Smooth muscle cell (in vitro differentiated cells): ENCODE data around the gene IL2. TPM values are rescaled to one million over a fixed set of nuclear protein-coding genes. Genes with fewer than 3 reads are reported as not detected.

Experiments used
- DNase-seq: peaks from one replicate; lab custom pipeline; 2025; ENCODE audit not compliant: unreplicated experiment; lab: John Stamatoyannopoulos, UW
- H2AFZ ChIP-seq: fragments of 200-600 bp; sonication (generic); 2 replicates; pipeline ENCODE4 v1.6.0; 2016; ENCODE audit warnings: antibody characterized with exemption, low read depth, mild to moderate bottlenecking
- H3F3A ChIP-seq: fragments of 200-600 bp; sonication (generic); 2 replicates; pipeline ENCODE4 v1.6.0; 2017; ENCODE audit warnings: antibody characterized with exemption, low read depth
- H3K27ac ChIP-seq: fragments of 200-600 bp; sonication (generic); 2 replicates; pipeline ENCODE4 v1.5.1; 2016; ENCODE audit warnings: low read depth, mild to moderate bottlenecking
- H3K27me3 ChIP-seq: fragments of 200-600 bp; sonication (generic); 2 replicates; pipeline ENCODE4 v1.6.1; 2016; ENCODE audit warnings: low read depth, mild to moderate bottlenecking
- H3K36me3 ChIP-seq: fragments of 200-600 bp; sonication (generic); 2 replicates; pipeline ENCODE4 v1.5.1; 2016; ENCODE audit warnings: low read depth
- H3K4me1 ChIP-seq: fragments of 200-600 bp; sonication (generic); 2 replicates; pipeline ENCODE4 v1.5.1; 2016; ENCODE audit warnings: low read depth
- H3K4me2 ChIP-seq: fragments of 200-600 bp; sonication (generic); 2 replicates; pipeline ENCODE4 v1.6.0; 2016; ENCODE audit warnings: mild to moderate bottlenecking
- H3K4me3 ChIP-seq: fragments of 200-600 bp; sonication (generic); 2 replicates; pipeline ENCODE4 v1.5.1; 2016; ENCODE audit warnings: mild to moderate bottlenecking
- H3K79me2 ChIP-seq: fragments of 200-600 bp; sonication (generic); 2 replicates; pipeline ENCODE4 v1.6.0; 2016; ENCODE audit warnings: low read depth, mild to moderate bottlenecking
- H3K9ac ChIP-seq: fragments of 200-600 bp; sonication (generic); 2 replicates; pipeline ENCODE4 v1.6.0; 2016; ENCODE audit warnings: low read depth
- H3K9me3 ChIP-seq: fragments of 200-600 bp; sonication (generic); replicated peaks from 2 replicates; pipeline ENCODE4 v1.5.1; 2016; ENCODE audit warnings: low read depth
- H4K20me1 ChIP-seq: fragments of 200-600 bp; sonication (generic); 2 replicates; pipeline ENCODE4 v1.6.0; 2016; ENCODE audit warnings: low read depth
- WGBS: methylation state at CpG from one replicate; pipeline ENCODE4 v1.1.7; 2016; ENCODE audit warnings: low lambda C conversion rate; 5-methylcytosine and 5-hydroxymethylcytosine counted together
- polyA plus RNA-seq: library from polyadenylated mRNA; unstranded; fragments of >200 nt; fragmentation: Nextera tagmentation; extraction: Ambion mirVana; gene quantifications from 2 replicates; pipeline ENCODE4 v1.2.1, GENCODE V29; 2016
- total RNA-seq: library from RNA; depleted of rRNA; stranded (reverse); fragments of >200 nt; gene quantifications from 2 replicates; pipeline ENCODE4 v1.2.3, GENCODE V29; 2014
- TF ChIP-seq, protein P1 (sequence below): fragments of 200-600 bp; sonication (generic); IDR thresholded peaks from 2 replicates; pipeline ENCODE4 v1.5.1; 2017; ENCODE audit warnings: borderline replicate concordance, mild to moderate bottlenecking, antibody characterized with exemption; ENCODE audit not compliant: insufficient read depth, poor library complexity, severe bottlenecking

Gene IL2
- total and polyA plus RNA-seq, 2 experiments from 2014 or later = not detected

DNA sequence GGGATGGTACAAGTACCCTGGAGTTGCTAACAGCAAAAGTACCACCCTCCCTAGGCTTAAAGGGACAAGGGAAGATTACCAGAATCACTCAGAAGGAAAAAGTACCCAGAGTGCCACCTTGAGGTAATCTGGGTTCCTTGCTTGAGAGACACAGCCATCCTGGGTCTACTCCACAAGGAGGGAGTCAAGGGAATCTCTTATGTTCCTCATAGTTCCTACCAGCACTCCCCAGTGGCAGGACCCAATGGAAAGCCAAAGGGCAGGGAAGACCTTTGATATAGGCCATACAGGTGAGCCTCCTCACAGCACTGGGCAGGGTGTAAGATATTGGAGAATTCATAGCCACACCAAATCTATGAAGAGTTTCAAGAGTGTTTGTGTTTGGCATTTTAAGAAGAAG is 5.7 kb downstream of the IL2 start:
- Histone ChIP-seq H3K9ac (no peak overlapping the region), H3K27me3 (no peaks in the 10 kb centered on the region), H3K9me3 (no peaks in the 10 kb centered on the region), H3K79me2 (no peaks in the 10 kb centered on the region), H3K4me3 (no peak overlapping the region), H3F3A (no peaks in the 10 kb centered on the region), H4K20me1 (no peaks in the 10 kb centered on the region), H3K27ac (no peak overlapping the region), H3K36me3 (no peaks in the 10 kb centered on the region), H2AFZ (no peak overlapping the region), H3K4me2 (no peak overlapping the region), H3K4me1 (no peaks in the 10 kb centered on the region)
- DNase-seq = no peak
- TF ChIP-seq, protein P1, sequence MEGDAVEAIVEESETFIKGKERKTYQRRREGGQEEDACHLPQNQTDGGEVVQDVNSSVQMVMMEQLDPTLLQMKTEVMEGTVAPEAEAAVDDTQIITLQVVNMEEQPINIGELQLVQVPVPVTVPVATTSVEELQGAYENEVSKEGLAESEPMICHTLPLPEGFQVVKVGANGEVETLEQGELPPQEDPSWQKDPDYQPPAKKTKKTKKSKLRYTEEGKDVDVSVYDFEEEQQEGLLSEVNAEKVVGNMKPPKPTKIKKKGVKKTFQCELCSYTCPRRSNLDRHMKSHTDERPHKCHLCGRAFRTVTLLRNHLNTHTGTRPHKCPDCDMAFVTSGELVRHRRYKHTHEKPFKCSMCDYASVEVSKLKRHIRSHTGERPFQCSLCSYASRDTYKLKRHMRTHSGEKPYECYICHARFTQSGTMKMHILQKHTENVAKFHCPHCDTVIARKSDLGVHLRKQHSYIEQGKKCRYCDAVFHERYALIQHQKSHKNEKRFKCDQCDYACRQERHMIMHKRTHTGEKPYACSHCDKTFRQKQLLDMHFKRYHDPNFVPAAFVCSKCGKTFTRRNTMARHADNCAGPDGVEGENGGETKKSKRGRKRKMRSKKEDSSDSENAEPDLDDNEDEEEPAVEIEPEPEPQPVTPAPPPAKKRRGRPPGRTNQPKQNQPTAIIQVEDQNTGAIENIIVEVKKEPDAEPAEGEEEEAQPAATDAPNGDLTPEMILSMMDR = no peak

DNA sequence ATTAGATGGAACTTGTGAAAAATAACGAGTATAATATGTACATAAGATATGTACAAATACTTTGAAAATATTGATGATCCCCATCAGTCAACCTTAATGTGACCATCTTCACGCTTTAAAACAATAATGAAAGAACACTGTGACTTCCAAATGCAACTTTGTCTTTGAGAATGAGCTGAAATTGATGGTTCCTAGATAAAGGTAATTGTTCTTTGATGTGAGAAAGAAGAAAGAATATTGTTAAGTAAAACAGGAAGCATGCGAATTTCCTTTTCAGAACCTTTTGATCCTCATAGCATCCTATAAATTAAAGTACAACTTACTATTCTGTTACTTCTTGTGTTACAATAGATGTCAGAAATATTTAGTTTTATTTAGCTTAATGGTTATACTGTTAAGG is 22.2 kb downstream of the IL2 start:
- H2AFZ ChIP-seq = no peak overlapping the region
- no peak overlapping the region for H3K4me3 ChIP-seq
- H3K27ac ChIP-seq = no peak overlapping the region
- H3K79me2 ChIP-seq = no peaks in the 10 kb centered on the region
- WGBS = 86% methylated on average over 3 of the region's 3 CpGs
- H3K9ac ChIP-seq = no peak overlapping the region
- H3K36me3 ChIP-seq = no peaks in the 10 kb centered on the region
- no peak overlapping the region for H3K4me2 ChIP-seq
- no peaks in the 10 kb centered on the region for H3K4me1 ChIP-seq
- no peaks in the 10 kb centered on the region for H4K20me1 ChIP-seq
- no peak for DNase-seq
- no peaks in the 10 kb centered on the region for H3F3A ChIP-seq
- H3K27me3 ChIP-seq = no peaks in the 10 kb centered on the region
- H3K9me3 ChIP-seq = no peaks in the 10 kb centered on the region
- TF ChIP-seq, protein P1 = no peak

DNA sequence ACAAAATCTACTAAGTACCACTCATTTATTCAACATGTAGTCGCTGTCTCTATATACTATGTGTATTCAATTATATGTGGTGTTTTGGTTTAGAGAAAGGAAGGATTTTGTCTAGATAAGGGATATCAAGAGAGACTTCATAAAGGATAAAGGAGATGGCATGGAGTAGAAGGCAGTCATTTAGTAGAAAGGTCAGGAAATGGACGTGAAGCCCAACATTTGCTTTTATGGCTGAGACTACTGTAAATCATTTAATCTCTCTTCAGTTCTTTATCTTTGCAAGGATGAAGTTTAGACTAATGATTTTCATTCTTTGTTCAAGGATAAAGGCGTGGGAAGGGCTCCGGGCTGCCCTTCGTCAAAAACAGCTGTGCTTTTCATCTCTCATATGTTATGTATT is 25.2 kb downstream of the IL2 start:
- no peak for DNase-seq
- Histone ChIP-seq H3K36me3 (no peaks in the 10 kb centered on the region), H3F3A (no peaks in the 10 kb centered on the region), H3K9me3 (no peaks in the 10 kb centered on the region), H3K79me2 (no peaks in the 10 kb centered on the region), H3K4me3 (no peak overlapping the region), H2AFZ (peak overlapping the region; percentile 64), H3K27ac (no peak overlapping the region), H3K27me3 (no peaks in the 10 kb centered on the region), H3K4me2 (peak overlapping the region; percentile 62), H3K9ac (no peak overlapping the region), H3K4me1 (no peaks in the 10 kb centered on the region), H4K20me1 (no peaks in the 10 kb centered on the region)
- TF ChIP-seq, protein P1 = no peak
- 13% methylated on average over 5 of the region's 5 CpGs for WGBS

DNA sequence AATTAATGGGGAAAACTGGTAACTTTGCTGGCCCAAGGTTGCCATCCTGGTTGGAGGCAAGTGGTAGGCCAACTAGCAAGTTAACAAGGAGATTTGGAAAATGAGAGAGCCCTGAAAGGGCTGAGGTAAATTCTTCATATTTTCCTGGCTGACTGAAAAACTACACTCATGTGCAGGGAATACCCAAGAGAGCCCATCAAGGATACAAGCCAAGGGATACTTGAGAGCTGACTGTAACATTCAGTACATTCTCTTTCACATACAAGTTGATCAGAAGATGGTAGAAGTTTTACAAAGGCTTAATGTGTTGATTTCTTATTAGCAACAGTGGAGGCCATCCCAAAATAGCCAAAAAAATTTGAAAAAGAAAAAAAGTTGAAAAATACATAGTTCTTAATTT is 33.3 kb downstream of the IL2 start:
- Histone ChIP-seq H3K4me3 (no peak overlapping the region), H3K9me3 (no peaks in the 10 kb centered on the region), H3K79me2 (no peaks in the 10 kb centered on the region), H3K4me1 (no peaks in the 10 kb centered on the region), H2AFZ (no peak overlapping the region), H3K27ac (no peak overlapping the region), H3K9ac (no peak overlapping the region), H4K20me1 (no peaks in the 10 kb centered on the region), H3K4me2 (no peak overlapping the region), H3K27me3 (no peaks in the 10 kb centered on the region), H3F3A (no peaks in the 10 kb centered on the region), H3K36me3 (no peaks in the 10 kb centered on the region)
- TF ChIP-seq, protein P1 = no peak
- no peak for DNase-seq
